SK-N-SH treated with all-trans-retinoic acid at 6 μM for 48 hours (cell line): Measurements from ENCODE around the gene GLRX2.

Experiments used
- ATAC-seq: fragments of 200-7000 bp; cut with Tn5 transposase; 3 replicates; pipeline ENCODE4 v1.9.1; 2020; ENCODE audit warnings: mild to moderate bottlenecking, moderate library complexity
- ARNTL ChIP-seq: fragments of 450-650 bp; formaldehyde crosslinking; IDR thresholded peaks from 2 replicates; pipeline ENCODE4 v1.5.0; 2020; ENCODE audit warnings: low read depth, mild to moderate bottlenecking, moderate library complexity, borderline replicate concordance
- BACH2 ChIP-seq: fragments of 250-450 bp; sonication (Bioruptor Pico); IDR thresholded peaks from 2 replicates; pipeline ENCODE4 v1.9.0; 2021; ENCODE audit warnings: mild to moderate bottlenecking, borderline replicate concordance
- CREB5 ChIP-seq: fragments of 250-450 bp; sonication (Bioruptor Pico); IDR thresholded peaks from 2 replicates; pipeline ENCODE4 v1.5.1; 2020; ENCODE audit warnings: low read depth, mild to moderate bottlenecking, moderate library complexity
- ESRRG ChIP-seq: fragments of 250-450 bp; sonication (Bioruptor Pico); IDR thresholded peaks from 2 replicates; pipeline ENCODE4 v1.6.1; 2021; ENCODE audit warnings: mild to moderate bottlenecking
- GLIS3 ChIP-seq: fragments of 250-450 bp; sonication (Bioruptor Pico); IDR thresholded peaks from 2 replicates; pipeline ENCODE4 v1.5.0; 2020; ENCODE audit warnings: mild to moderate bottlenecking, moderate library complexity
- ISL1 ChIP-seq: fragments of 250-450 bp; sonication (Bioruptor Pico); IDR thresholded peaks from 2 replicates; pipeline ENCODE4 v2.1.2; 2022; ENCODE audit warnings: mild to moderate bottlenecking, moderate library complexity
- OSR1 ChIP-seq: fragments of 250-450 bp; sonication (Bioruptor Pico); IDR thresholded peaks from 2 replicates; pipeline ENCODE4 v1.8.0; 2022; ENCODE audit warnings: moderate library complexity, mild to moderate bottlenecking, inconsistent platforms
- POU6F1 ChIP-seq: fragments of 250-450 bp; sonication (Bioruptor Pico); IDR thresholded peaks from 2 replicates; pipeline ENCODE4 v1.8.0; 2021; ENCODE audit warnings: low read depth, mild to moderate bottlenecking, moderate library complexity, borderline replicate concordance
- PPARA ChIP-seq: fragments of 250-450 bp; sonication (Bioruptor Pico); IDR thresholded peaks from 2 replicates; pipeline ENCODE4 v1.5.0; 2020; ENCODE audit warnings: mild to moderate bottlenecking, borderline replicate concordance
- RARB ChIP-seq: fragments of 250-450 bp; sonication (Bioruptor Pico); IDR thresholded peaks from 2 replicates; pipeline ENCODE4 v1.8.0; 2021; ENCODE audit warnings: mild to moderate bottlenecking, moderate library complexity
- SNAI2 ChIP-seq: fragments of 250-450 bp; sonication (Bioruptor Pico); IDR thresholded peaks from 2 replicates; pipeline ENCODE4 v1.5.0; 2020; ENCODE audit warnings: mild to moderate bottlenecking, moderate library complexity
- TCF4 ChIP-seq: fragments of 250-450 bp; sonication (Bioruptor Pico); IDR thresholded peaks from 2 replicates; pipeline ENCODE4 v1.8.0; 2021; ENCODE audit warnings: mild to moderate bottlenecking, moderate library complexity, borderline replicate concordance
- TOX ChIP-seq: fragments of 250-450 bp; sonication (Bioruptor Pico); IDR thresholded peaks from 2 replicates; pipeline ENCODE4 v1.8.0; 2021; ENCODE audit warnings: mild to moderate bottlenecking, moderate library complexity, borderline replicate concordance
- ZC3H10 ChIP-seq: fragments of 250-450 bp; sonication (Bioruptor Pico); IDR thresholded peaks from 2 replicates; pipeline ENCODE4 v1.5.1; 2021; ENCODE audit warnings: mild to moderate bottlenecking, moderate library complexity
- ZFP30 ChIP-seq: fragments of 450-650 bp; formaldehyde crosslinking; IDR thresholded peaks from 2 replicates; pipeline ENCODE4 v1.5.0; 2022; ENCODE audit warnings: mild to moderate bottlenecking, moderate library complexity
- ZNF565 ChIP-seq: fragments of 450-650 bp; formaldehyde crosslinking; conservative IDR thresholded peaks from 2 replicates; pipeline ENCODE4 v1.5.0; 2020; ENCODE audit warnings: low read depth, mild to moderate bottlenecking, moderate library complexity
- ZNF70 ChIP-seq: fragments of 450-650 bp; formaldehyde crosslinking; IDR thresholded peaks from 2 replicates; pipeline ENCODE4 v1.5.0; 2020; ENCODE audit warnings: mild to moderate bottlenecking, moderate library complexity
- ZNF8 ChIP-seq: fragments of 450-650 bp; formaldehyde crosslinking; IDR thresholded peaks from 2 replicates; pipeline ENCODE4 v1.5.0; 2020; ENCODE audit warnings: mild to moderate bottlenecking, moderate library complexity
- TF ChIP-seq, protein P1 (sequence below): fragments of 250-450 bp; sonication (Bioruptor Pico); IDR thresholded peaks from 2 replicates; pipeline ENCODE4 v1.5.0; 2020; ENCODE audit warnings: mild to moderate bottlenecking, moderate library complexity
- TF ChIP-seq, protein P2 (sequence below): fragments of 250-450 bp; sonication (Bioruptor Pico); IDR thresholded peaks from 2 replicates; pipeline ENCODE4 v1.8.0; 2020; ENCODE audit warnings: mild to moderate bottlenecking, moderate library complexity, borderline replicate concordance

The GLRX2 gene

DNA sequence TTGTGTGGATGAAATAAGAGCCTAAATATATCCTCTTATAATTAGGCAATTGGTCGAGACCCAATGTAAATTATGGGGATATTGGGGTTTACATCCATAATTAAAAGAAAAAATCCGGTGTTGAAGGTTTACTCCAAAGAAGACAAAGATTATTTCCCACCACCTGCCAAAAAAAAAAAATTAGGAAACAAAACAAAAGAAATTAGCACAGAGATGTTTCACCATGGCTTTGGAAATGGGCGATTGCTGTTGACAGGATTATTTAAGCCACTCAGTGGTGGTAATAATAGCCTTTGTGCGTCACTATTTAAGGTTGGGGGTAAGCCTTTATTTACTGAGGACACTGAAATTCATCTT is 585 bp upstream of the GLRX2 start:
- no peak for ATAC-seq
- TF ChIP-seq, protein P1, sequence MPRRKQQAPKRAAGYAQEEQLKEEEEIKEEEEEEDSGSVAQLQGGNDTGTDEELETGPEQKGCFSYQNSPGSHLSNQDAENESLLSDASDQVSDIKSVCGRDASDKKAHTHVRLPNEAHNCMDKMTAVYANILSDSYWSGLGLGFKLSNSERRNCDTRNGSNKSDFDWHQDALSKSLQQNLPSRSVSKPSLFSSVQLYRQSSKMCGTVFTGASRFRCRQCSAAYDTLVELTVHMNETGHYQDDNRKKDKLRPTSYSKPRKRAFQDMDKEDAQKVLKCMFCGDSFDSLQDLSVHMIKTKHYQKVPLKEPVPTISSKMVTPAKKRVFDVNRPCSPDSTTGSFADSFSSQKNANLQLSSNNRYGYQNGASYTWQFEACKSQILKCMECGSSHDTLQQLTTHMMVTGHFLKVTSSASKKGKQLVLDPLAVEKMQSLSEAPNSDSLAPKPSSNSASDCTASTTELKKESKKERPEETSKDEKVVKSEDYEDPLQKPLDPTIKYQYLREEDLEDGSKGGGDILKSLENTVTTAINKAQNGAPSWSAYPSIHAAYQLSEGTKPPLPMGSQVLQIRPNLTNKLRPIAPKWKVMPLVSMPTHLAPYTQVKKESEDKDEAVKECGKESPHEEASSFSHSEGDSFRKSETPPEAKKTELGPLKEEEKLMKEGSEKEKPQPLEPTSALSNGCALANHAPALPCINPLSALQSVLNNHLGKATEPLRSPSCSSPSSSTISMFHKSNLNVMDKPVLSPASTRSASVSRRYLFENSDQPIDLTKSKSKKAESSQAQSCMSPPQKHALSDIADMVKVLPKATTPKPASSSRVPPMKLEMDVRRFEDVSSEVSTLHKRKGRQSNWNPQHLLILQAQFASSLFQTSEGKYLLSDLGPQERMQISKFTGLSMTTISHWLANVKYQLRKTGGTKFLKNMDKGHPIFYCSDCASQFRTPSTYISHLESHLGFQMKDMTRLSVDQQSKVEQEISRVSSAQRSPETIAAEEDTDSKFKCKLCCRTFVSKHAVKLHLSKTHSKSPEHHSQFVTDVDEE (CRISPR knock-in tag) = no peak
- no peak for TF ChIP-seq ISL1 (CRISPR knock-in tag)
- TF ChIP-seq BACH2 (CRISPR knock-in tag) = no peak
- TF ChIP-seq PPARA (CRISPR knock-in tag) = no peak
- no peak for TF ChIP-seq POU6F1 (CRISPR knock-in tag)
- TF ChIP-seq RARB = no peak
- no peak for TF ChIP-seq OSR1 (CRISPR knock-in tag)
- no peak for TF ChIP-seq ZNF8
- TF ChIP-seq ZNF70 = no peak
- TF ChIP-seq GLIS3 (CRISPR knock-in tag) = no peak
- no peak for TF ChIP-seq ZFP30 (CRISPR knock-in tag)
- TF ChIP-seq ESRRG (CRISPR knock-in tag) = no peak
- TF ChIP-seq ZC3H10 (CRISPR knock-in tag) = no peak
- no peak for TF ChIP-seq CREB5 (CRISPR knock-in tag)
- TF ChIP-seq ZNF565 (CRISPR knock-in tag) = no peak
- TF ChIP-seq SNAI2 (CRISPR knock-in tag) = no peak
- TF ChIP-seq ARNTL (CRISPR knock-in tag) = no peak
- TF ChIP-seq TOX (CRISPR knock-in tag) = no peak
- TF ChIP-seq, protein P2, sequence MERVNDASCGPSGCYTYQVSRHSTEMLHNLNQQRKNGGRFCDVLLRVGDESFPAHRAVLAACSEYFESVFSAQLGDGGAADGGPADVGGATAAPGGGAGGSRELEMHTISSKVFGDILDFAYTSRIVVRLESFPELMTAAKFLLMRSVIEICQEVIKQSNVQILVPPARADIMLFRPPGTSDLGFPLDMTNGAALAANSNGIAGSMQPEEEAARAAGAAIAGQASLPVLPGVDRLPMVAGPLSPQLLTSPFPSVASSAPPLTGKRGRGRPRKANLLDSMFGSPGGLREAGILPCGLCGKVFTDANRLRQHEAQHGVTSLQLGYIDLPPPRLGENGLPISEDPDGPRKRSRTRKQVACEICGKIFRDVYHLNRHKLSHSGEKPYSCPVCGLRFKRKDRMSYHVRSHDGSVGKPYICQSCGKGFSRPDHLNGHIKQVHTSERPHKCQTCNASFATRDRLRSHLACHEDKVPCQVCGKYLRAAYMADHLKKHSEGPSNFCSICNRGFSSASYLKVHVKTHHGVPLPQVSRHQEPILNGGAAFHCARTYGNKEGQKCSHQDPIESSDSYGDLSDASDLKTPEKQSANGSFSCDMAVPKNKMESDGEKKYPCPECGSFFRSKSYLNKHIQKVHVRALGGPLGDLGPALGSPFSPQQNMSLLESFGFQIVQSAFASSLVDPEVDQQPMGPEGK = no peak

- ATAC-seq = peak; percentile 65
- TF ChIP-seq CREB5 (CRISPR knock-in tag) (no peak), TOX (CRISPR knock-in tag) (no peak), BACH2 (CRISPR knock-in tag) (no peak), TCF4 (CRISPR knock-in tag) (no peak), ZC3H10 (CRISPR knock-in tag) (no peak), SNAI2 (CRISPR knock-in tag) (no peak)
These were observed 710 bp downstream of the GLRX2 start for GRCh38 chr1:193104502-193104906.

DNA sequence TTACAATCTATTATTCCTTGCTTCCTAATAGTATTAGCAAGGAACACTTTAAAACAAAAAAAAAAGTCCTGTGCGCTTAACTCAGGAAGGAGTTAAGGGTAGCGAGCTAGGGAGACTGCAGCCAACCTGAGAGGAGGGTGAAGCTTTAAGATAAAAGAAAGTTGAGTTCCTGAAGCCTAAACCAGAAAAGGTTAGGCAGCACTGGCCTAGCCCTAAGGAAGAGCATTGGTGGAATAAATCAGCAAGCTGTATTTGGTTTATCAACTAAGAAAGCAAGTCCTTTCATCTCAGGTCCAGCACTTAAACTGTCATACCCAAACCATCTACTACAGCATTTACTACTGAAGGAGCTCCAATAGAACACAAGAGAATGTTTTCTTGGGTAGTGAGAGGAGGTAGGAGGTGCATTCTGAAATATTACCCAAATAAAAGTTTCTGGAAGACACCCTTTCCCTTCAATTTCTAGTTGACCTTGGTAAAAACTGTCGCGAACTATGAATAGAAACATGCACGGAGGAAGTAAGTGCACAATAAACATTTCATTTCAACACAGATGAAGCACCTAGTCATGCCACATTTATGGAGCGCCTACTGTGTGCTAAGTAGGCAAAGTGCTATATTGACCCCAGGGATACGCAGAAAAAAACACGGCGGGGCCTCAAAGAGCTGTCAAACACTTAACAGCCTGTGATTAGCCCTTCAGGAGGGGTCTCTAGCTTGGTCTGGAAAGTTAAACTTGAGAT is 1.3 kb downstream of the GLRX2 start:
- TF ChIP-seq ZC3H10 (CRISPR knock-in tag) = no peak

More for the DNA sequence above, 1.3 kb downstream of the GLRX2 start:
- no peak for ATAC-seq
